IPS-15b (cell line): ENCODE results near the gene KRTAP24-1.

Source experiments
- H3K27me3 ChIP-seq: one replicate; pipeline ENCODE4 v1.6.1; 2013; ENCODE audit warnings: low read length; ENCODE audit not compliant: control insufficient read depth, insufficient read depth
- H3K36me3 ChIP-seq: one replicate; pipeline ENCODE4 v1.6.1; 2013; ENCODE audit warnings: low read length; ENCODE audit not compliant: control insufficient read depth, insufficient read depth
- H3K4me1 ChIP-seq: one replicate; pipeline ENCODE4 v1.6.1; 2013; ENCODE audit warnings: mild to moderate bottlenecking, low read length; ENCODE audit not compliant: control insufficient read depth, insufficient read depth
- H3K4me3 ChIP-seq: one replicate; pipeline ENCODE4 v1.5.1; 2013; ENCODE audit warnings: low read depth, low read length
- H3K9ac ChIP-seq: one replicate; pipeline ENCODE4 v1.6.1; 2013; ENCODE audit warnings: low read depth, mild to moderate bottlenecking, low read length
- H3K9me3 ChIP-seq: one replicate; pipeline ENCODE4 v1.6.1; 2013; ENCODE audit warnings: mild to moderate bottlenecking, low read length; ENCODE audit not compliant: control insufficient read depth, insufficient read depth

KRTAP24-1 gene

GRCh38 chr21:30282850-30283249 is at the start of gene KRTAP24-1:
TSS of gene KRTAP24-1 (minus strand) at chr21:30282950. CDS start at chr21:30282932, 18 bp downstream.
- H3K4me1 ChIP-seq: no peaks in the 10 kb centered on the region
- H3K27me3 ChIP-seq: no peaks in the 10 kb centered on the region
- no peaks in the 10 kb centered on the region for H3K36me3 ChIP-seq
- no peak within 1 kb of the TSS for H3K4me3 ChIP-seq
- no peak within 1 kb of the TSS for H3K9ac ChIP-seq
- H3K9me3 ChIP-seq: no peaks in the 10 kb centered on the region

GRCh38 chr21:30329203-30329875 is 46.6 kb upstream of the KRTAP24-1 start:
- no peaks in the 10 kb centered on the region for H3K9me3 ChIP-seq
- no peaks in the 10 kb centered on the region for H3K36me3 ChIP-seq
- H3K4me3 ChIP-seq: no peak overlapping the region
- H3K27me3 ChIP-seq: no peaks in the 10 kb centered on the region
- no peak overlapping the region for H3K9ac ChIP-seq
- H3K4me1 ChIP-seq: no peaks in the 10 kb centered on the region

GRCh38 chr21:30326390-30326789 is 43.6 kb upstream of the KRTAP24-1 start:
- H3K4me3 ChIP-seq: no peak overlapping the region
- no peaks in the 10 kb centered on the region for H3K36me3 ChIP-seq
- no peaks in the 10 kb centered on the region for H3K4me1 ChIP-seq
- no peaks in the 10 kb centered on the region for H3K27me3 ChIP-seq
- H3K9me3 ChIP-seq: no peaks in the 10 kb centered on the region
- no peak overlapping the region for H3K9ac ChIP-seq

DNA sequence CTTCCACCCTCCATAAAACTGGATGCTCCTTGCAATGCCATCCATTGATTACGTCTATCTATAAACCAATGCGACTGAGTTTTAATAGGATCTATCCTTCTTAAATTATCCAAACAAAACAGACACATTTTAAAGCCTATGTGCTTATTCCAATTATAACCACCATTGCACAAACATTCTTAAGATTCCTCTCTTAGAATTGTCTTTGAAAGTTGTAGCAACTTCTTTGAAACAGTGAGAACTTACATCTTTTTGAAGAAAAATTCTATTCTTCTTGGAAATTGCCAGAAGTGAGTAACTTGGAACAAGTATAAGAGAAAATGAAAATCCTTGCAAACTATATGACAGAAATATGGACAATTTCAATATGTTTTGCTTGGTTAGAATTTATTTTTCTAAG is 37.5 kb upstream of the KRTAP24-1 start, which contains the start of gene KRTAP26-1:
KRTAP26-1 (minus strand) TSS at position 101 of the 400 bp plus-strand sequence. CDS start 280 bp downstream, outside the sequence.
- Histone ChIP-seq H3K27me3 (no peaks in the 10 kb centered on the region), H3K36me3 (no peaks in the 10 kb centered on the region), H3K4me3 (no peak within 1 kb of the TSS), H3K9me3 (no peaks in the 10 kb centered on the region), H3K9ac (no peak within 1 kb of the TSS), H3K4me1 (no peaks in the 10 kb centered on the region)

- Histone ChIP-seq H3K4me1 (no peaks in the 10 kb centered on the region), H3K9me3 (no peaks in the 10 kb centered on the region), H3K36me3 (no peaks in the 10 kb centered on the region), H3K27me3 (no peaks in the 10 kb centered on the region), H3K9ac (no peak overlapping the region), H3K4me3 (no peak overlapping the region)
These were observed 33.0 kb upstream of the KRTAP24-1 start for GRCh38 chr21:30315701-30316100.

GRCh38 chr21:30306884-30307283 is 24.1 kb upstream of the KRTAP24-1 start:
- Histone ChIP-seq H3K4me1 (no peaks in the 10 kb centered on the region), H3K9ac (no peak overlapping the region), H3K4me3 (no peak overlapping the region), H3K9me3 (no peaks in the 10 kb centered on the region), H3K36me3 (no peaks in the 10 kb centered on the region), H3K27me3 (no peaks in the 10 kb centered on the region)

DNA sequence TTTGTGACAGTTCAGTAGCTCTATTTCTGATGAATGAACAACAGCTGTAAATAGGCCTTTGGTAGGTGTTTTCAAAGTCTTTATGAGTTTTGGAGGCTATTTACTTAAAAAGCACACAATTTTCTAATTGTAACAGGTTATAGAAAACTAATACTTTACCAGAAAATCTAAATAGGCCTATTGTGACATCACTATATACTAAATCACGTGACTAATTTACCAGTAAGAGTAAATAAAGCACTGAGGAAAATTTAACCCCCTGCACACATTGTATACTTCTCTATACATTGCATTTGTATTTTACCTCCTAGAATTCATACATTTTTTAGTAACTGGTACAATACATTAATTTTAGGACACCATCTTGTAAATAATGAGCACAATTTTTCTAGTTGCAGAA is 22.4 kb upstream of the KRTAP24-1 start:
- Histone ChIP-seq H3K9ac (no peak overlapping the region), H3K9me3 (no peaks in the 10 kb centered on the region), H3K4me1 (no peaks in the 10 kb centered on the region), H3K27me3 (no peaks in the 10 kb centered on the region), H3K4me3 (no peak overlapping the region), H3K36me3 (no peaks in the 10 kb centered on the region)

GRCh38 chr21:30289215-30289614 is 6.5 kb upstream of the KRTAP24-1 start, which contains the start of gene KRTAP25-1:
TSS of gene KRTAP25-1 (minus strand) at chr21:30289514. CDS start at chr21:30289490, 24 bp downstream.
- Histone ChIP-seq H3K9me3 (no peaks in the 10 kb centered on the region), H3K36me3 (no peaks in the 10 kb centered on the region), H3K4me1 (no peaks in the 10 kb centered on the region), H3K27me3 (no peaks in the 10 kb centered on the region), H3K4me3 (no peak within 1 kb of the TSS), H3K9ac (no peak within 1 kb of the TSS)

GRCh38 chr21:30271611-30272010 is 11.1 kb downstream of the KRTAP24-1 start:
- H3K27me3 ChIP-seq: no peaks in the 10 kb centered on the region
- no peaks in the 10 kb centered on the region for H3K36me3 ChIP-seq
- H3K4me1 ChIP-seq: no peaks in the 10 kb centered on the region
- no peak overlapping the region for H3K9ac ChIP-seq
- no peak overlapping the region for H3K4me3 ChIP-seq
- no peaks in the 10 kb centered on the region for H3K9me3 ChIP-seq

DNA sequence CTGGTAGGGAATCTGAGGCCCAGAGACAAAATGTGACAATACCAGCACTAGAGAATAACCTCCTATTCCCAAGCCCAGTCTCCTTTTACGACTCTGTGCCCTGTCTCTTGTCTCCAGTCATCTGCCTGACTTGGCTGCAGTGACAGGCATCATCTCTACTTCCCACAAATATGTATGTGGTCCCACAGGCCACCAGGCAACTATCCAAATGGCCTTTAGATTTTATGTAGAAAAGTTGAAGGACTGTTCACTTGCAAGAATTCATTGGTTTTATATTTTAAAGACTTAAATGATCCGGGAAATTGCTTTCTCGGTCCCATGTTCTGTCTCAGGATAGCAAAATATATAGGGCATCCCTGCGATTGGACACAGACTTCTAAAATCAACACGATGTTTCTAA is 11.6 kb downstream of the KRTAP24-1 start:
- Histone ChIP-seq H3K9me3 (no peaks in the 10 kb centered on the region), H3K4me1 (no peaks in the 10 kb centered on the region), H3K27me3 (no peaks in the 10 kb centered on the region), H3K4me3 (no peak overlapping the region), H3K36me3 (no peaks in the 10 kb centered on the region), H3K9ac (no peak overlapping the region)

DNA sequence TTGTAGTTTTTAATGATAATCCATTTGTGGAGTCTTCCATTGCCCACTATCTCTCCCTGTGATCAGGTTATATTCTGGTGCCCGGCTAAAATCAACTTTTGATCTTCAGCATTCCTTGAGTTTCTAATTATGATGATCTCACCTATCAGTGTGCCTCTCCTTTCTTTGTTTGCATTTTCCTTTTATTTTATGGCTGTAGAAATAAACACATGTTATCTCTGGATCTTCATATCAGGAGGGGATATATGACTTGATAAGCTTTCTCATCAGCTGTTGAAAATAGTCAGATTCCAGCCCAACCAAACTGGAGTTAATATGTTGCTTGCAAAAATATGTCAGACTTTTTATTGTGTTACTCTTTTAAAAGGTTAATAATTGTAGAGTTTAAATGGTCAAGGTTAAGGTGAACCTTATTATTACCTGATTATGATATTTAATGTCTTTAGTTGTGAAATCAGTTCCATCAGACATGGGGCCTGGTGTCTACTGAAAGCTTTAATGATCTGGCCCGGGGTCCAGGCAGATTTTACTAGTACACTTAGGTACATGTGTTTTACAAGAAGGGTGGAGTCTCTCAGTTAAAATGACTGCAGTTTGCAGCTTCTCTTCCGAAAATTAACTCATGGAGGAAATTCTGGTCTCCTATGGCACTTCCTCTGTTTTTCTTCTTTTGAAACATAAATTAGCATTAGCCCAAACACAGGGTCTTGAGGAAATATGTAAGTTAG is 12.8 kb downstream of the KRTAP24-1 start:
- Histone ChIP-seq H3K4me3 (no peak overlapping the region), H3K36me3 (no peaks in the 10 kb centered on the region), H3K9me3 (no peaks in the 10 kb centered on the region), H3K4me1 (no peaks in the 10 kb centered on the region), H3K9ac (no peak overlapping the region), H3K27me3 (no peaks in the 10 kb centered on the region)

GRCh38 chr21:30268608-30269197 is 14.0 kb downstream of the KRTAP24-1 start:
- Histone ChIP-seq H3K9ac (no peak overlapping the region), H3K27me3 (no peaks in the 10 kb centered on the region), H3K4me3 (no peak overlapping the region), H3K9me3 (no peaks in the 10 kb centered on the region), H3K36me3 (no peaks in the 10 kb centered on the region), H3K4me1 (no peaks in the 10 kb centered on the region)
